CD8-positive, alpha-beta memory T cell (primary cell): ENCODE results near the gene OGFR. TPM values are rescaled to one million over a fixed set of nuclear protein-coding genes. Genes with fewer than 3 reads are reported as not detected.

Experiments
- CTCF ChIA-PET: fragments of 350-600 bp; sonication (Branson Sonifier 250); formaldehyde crosslinking; loops from one replicate; lab custom pipeline; 2021; ENCODE audit warnings: antibody characterized with exemption; lab: Charles Lee
- POLR2A ChIA-PET: fragments of 350-600 bp; sonication (Branson Sonifier 250); formaldehyde crosslinking; loops from one replicate; lab custom pipeline; 2021; ENCODE audit warnings: antibody characterized with exemption; lab: Charles Lee
- DNase-seq, 5 donors: peaks; one replicate each; pipeline versions ENCODE4 v3.0.0 to v3.0.0-alpha.2; 2020 to 2022; ENCODE audit warnings: mixed read lengths in 1 of 5
- H3K27ac ChIP-seq: one replicate; pipeline ENCODE4 v1.7.0; 2013; ENCODE audit warnings: low read depth, mild to moderate bottlenecking, low read length, moderate library complexity
- H3K27me3 ChIP-seq: 2 replicates; pipeline ENCODE4 v1.7.0; 2013; ENCODE audit warnings: low read length, mild to moderate bottlenecking; ENCODE audit not compliant: insufficient read depth, poor library complexity, severe bottlenecking
- H3K36me3 ChIP-seq: 2 replicates; pipeline ENCODE4 v1.7.0; 2013; ENCODE audit warnings: mild to moderate bottlenecking, low read length, moderate library complexity; ENCODE audit not compliant: insufficient read depth
- H3K4me1 ChIP-seq: 2 replicates; pipeline ENCODE4 v1.7.0; 2013; ENCODE audit warnings: mild to moderate bottlenecking, low read length, moderate library complexity; ENCODE audit not compliant: insufficient read depth
- H3K4me3 ChIP-seq: 2 replicates; pipeline ENCODE4 v1.7.0; 2013; ENCODE audit warnings: mild to moderate bottlenecking, low read length
- H3K9me3 ChIP-seq: 2 replicates; pipeline ENCODE4 v1.7.0; 2013; ENCODE audit warnings: mild to moderate bottlenecking, low read length
- H3K27ac Mint-ChIP-seq, 8 donors: one replicate each; pipeline ENCODE4 v1.8.0; 2020 to 2021; ENCODE audit warnings: mixed read lengths in 8 of 8, mild to moderate bottlenecking in 6 of 8, inconsistent platforms in 3 of 8, moderate library complexity in 3 of 8
- H3K27me3 Mint-ChIP-seq, 2 donors: one replicate each; pipeline ENCODE4 v1.8.0; 2020 to 2021; ENCODE audit warnings: mixed read lengths in 2 of 2, mild to moderate bottlenecking in 1 of 2, moderate library complexity in 1 of 2
- H3K36me3 Mint-ChIP-seq, 3 donors: one replicate each; pipeline ENCODE4 v1.8.0; 2020 to 2021; ENCODE audit warnings: mixed read lengths in 3 of 3, inconsistent platforms in 1 of 3, mild to moderate bottlenecking in 1 of 3
- H3K4me1 Mint-ChIP-seq, 3 donors: one replicate each; pipeline ENCODE4 v1.8.0; 2020 to 2021; ENCODE audit warnings: mixed read lengths in 3 of 3, inconsistent platforms in 1 of 3, mild to moderate bottlenecking in 1 of 3
- H3K4me3 Mint-ChIP-seq, 7 donors: one replicate each; pipeline ENCODE4 v1.8.0; 2020 to 2021; ENCODE audit warnings: mixed read lengths in 7 of 7, mild to moderate bottlenecking in 6 of 7, moderate library complexity in 4 of 7, inconsistent platforms in 2 of 7
- H3K9me3 Mint-ChIP-seq, 5 donors: one replicate each; pipeline ENCODE4 v1.8.0; 2020 to 2022; ENCODE audit warnings: mixed read lengths in 5 of 5, mild to moderate bottlenecking in 3 of 5, moderate library complexity in 2 of 5, inconsistent platforms in 1 of 5
- polyA plus RNA-seq: library from polyadenylated mRNA; unstranded; fragments of 300-500 nt; fragmentation: Illumina TruSeq; gene quantifications from one replicate; pipeline ENCODE4 v1.2.3, GENCODE V29; 2021
- total RNA-seq, 2 experiments: library from RNA; stranded (reverse); gene quantifications; one replicate each; pipeline ENCODE4 v1.2.3, GENCODE V29; 2021

The OGFR gene
- total and polyA plus RNA-seq, 3 experiments from 2014 or later: 45.7 to 64.2 (median 47.9) TPM

DNA sequence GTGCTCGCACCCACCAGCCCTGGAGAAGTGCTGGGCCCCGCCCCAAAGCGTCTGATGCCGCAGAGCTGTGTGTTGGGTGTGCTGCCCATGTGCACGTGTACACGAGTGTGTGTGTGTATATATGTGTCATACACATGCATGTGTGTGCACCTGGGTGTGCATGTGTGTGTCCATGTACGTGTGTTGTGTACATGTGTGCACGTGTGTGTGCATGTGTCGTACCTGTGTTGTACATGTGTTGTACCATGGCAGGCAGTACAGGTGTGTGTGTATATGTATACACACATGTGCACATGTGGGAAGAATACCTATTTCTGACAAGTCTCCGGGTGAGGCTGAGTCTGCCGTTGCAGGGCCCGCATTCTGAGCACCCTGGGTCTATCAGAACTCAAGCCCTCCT, 14.6 kb upstream of the OGFR start:
- H3K27me3 ChIP-seq: no peaks in the 10 kb centered on the region
- H3K36me3 ChIP-seq: no peaks in the 10 kb centered on the region
- POLR2A ChIA-PET: interaction anchor here (0.7 kb wide), 1 partner anchor 15 kb away, joined by 5 read pairs; no protein-coding TSS in a partner anchor
- no peaks in the 10 kb centered on the region for H3K9me3 ChIP-seq
- peaks cover 14% of the 10 kb centered on the region for H3K4me1 ChIP-seq
- Mint-ChIP-seq H3K4me3 (no peak overlapping the region), H3K27ac (no peak overlapping the region), H3K36me3 (no peaks in the 10 kb centered on the region), H3K4me1 (peaks cover 14 to 35% (median 17%) of the 10 kb centered on the region in 3 donors), H3K27me3 (no peaks in the 10 kb centered on the region), H3K9me3 (no peaks in the 10 kb centered on the region)
- no peak overlapping the region for H3K27ac ChIP-seq
- CTCF ChIA-PET: interaction anchor here (0.8 to 1.0 kb wide), 2 partner anchors 18 to 124 kb away, joined by 3 to 4 read pairs; no protein-coding TSS in a partner anchor
- no peak for DNase-seq
- H3K4me3 ChIP-seq: no peak overlapping the region

DNA sequence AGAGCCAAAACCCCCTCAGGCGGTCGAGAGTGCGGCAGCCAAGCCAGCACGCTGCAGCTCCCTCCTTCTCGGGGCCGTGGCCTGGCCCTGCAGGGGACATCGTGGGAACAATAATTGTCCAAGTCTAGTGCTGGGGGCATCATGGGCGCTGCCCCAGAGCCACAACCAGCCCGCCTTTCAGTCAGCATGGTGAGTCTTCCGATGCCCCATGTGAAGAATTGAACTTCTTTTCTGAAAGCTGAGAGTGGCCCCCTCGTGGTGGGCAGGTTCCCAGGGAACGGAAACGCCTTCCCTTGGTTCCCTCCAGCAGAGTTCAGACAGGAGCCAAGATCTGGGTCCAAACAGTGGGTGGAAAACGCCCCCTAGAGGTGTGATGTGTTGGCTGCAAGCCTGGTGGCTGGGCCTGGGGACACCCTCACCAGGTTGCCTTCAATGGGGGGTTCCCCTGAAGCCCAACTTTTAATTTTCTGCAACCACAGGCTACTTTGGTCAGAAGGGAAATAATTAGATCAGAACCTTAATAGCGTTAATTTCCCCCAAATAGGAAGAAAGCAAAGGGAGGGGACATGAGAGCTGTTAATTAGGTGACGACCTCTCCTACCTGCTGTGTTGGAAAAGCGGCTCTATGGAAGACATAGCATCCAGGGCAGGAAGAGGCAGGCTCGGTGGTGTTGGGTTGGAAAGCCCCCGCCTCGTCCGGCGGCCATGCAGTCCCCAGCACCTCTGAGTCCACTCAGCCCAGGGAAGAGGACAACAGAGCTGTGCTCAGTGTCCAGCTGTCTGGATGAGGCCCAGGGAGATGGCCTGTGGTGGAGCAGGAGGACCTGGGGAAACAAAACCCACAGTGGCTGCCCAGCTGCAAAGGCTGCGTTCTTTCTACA, 13.1 kb upstream of the OGFR start:
- peak in 4 of 5 donors; percentile 56 to 78 (median 64) for DNase-seq
- ChIA-PET POLR2A (interaction anchor here (1.9 kb wide), 1 partner anchor 51 kb away, joined by 7 read pairs; no protein-coding TSS in a partner anchor), CTCF (interaction anchor here (0.6 to 2.5 kb wide), 18 partner anchors 11 to 292 kb away, joined by 3 to 20 read pairs (median 4); no protein-coding TSS in a partner anchor)
- peaks cover 0 to 2% (median 0%) of the 10 kb centered on the region in 3 donors for H3K36me3 Mint-ChIP-seq
- H3K27me3 Mint-ChIP-seq: no peaks in the 10 kb centered on the region
- H3K9me3 Mint-ChIP-seq: no peaks in the 10 kb centered on the region
- Histone ChIP-seq H3K4me3 (no peak overlapping the region), H3K27me3 (no peaks in the 10 kb centered on the region), H3K27ac (no peak overlapping the region), H3K9me3 (no peaks in the 10 kb centered on the region), H3K4me1 (peaks cover 14% of the 10 kb centered on the region), H3K36me3 (no peaks in the 10 kb centered on the region)
- H3K27ac Mint-ChIP-seq: peak overlapping the region in 7 of 8 donors; percentile 40 to 98 (median 87)
- H3K4me1 Mint-ChIP-seq: peaks cover 19 to 40% (median 20%) of the 10 kb centered on the region in 3 donors
- peak overlapping the region in 6 of 7 donors; percentile 52 to 81 (median 66) for H3K4me3 Mint-ChIP-seq

DNA sequence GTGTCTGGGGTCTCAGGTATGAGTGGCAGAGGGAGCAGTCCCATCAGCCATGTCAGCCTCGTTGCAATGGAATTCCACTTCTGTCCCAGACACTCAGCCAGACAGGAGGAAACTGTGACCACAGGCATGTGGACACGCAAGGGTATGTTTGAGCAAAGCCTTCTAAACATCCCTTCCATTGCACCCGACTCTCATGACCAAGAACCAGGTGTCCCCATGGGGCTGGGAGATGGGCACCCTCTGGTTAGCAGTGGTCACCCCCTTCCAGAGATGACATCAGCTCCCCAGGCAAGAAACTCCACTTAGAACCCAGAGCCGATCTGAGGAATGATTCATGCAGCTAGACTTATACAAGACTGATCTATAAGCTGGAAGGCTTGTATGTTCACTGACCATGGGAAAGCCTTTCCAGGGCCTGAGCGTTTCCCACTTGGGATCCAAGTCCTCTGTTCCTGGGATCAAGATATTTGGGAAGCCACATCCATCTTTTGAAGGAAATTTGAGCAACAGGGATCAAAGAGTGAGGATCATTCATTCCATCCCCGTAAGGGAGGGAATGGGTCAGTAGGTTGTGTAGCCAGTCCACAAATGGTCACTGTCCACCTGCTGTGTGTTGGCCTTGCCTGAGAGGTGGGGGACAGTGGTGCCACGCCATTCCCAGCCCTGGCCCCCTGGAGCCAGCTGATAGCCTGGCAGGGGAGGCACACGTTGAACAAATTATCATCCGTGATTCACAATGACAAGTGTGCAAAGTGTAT, 12.3 kb upstream of the OGFR start:
- Mint-ChIP-seq H3K4me3 (peak overlapping the region in 5 of 7 donors; percentile 25 to 60 (median 37)), H3K36me3 (peaks cover 0 to 2% (median 0%) of the 10 kb centered on the region in 3 donors), H3K27me3 (no peaks in the 10 kb centered on the region), H3K4me1 (peaks cover 19 to 45% (median 23%) of the 10 kb centered on the region in 3 donors), H3K27ac (peak overlapping the region; percentile 62 to 98 (median 89)), H3K9me3 (no peaks in the 10 kb centered on the region)
- Histone ChIP-seq H3K27me3 (no peaks in the 10 kb centered on the region), H3K36me3 (no peaks in the 10 kb centered on the region), H3K9me3 (no peaks in the 10 kb centered on the region), H3K27ac (no peak overlapping the region), H3K4me3 (no peak overlapping the region), H3K4me1 (peaks cover 20% of the 10 kb centered on the region)
- ChIA-PET CTCF (interaction anchor here (0.8 to 2.5 kb wide), 13 partner anchors 10 to 293 kb away, joined by 3 to 20 read pairs (median 5); no protein-coding TSS in a partner anchor), POLR2A (interaction anchor here (1.9 kb wide), 1 partner anchor 51 kb away, joined by 7 read pairs; no protein-coding TSS in a partner anchor)
- no peak for DNase-seq

DNA sequence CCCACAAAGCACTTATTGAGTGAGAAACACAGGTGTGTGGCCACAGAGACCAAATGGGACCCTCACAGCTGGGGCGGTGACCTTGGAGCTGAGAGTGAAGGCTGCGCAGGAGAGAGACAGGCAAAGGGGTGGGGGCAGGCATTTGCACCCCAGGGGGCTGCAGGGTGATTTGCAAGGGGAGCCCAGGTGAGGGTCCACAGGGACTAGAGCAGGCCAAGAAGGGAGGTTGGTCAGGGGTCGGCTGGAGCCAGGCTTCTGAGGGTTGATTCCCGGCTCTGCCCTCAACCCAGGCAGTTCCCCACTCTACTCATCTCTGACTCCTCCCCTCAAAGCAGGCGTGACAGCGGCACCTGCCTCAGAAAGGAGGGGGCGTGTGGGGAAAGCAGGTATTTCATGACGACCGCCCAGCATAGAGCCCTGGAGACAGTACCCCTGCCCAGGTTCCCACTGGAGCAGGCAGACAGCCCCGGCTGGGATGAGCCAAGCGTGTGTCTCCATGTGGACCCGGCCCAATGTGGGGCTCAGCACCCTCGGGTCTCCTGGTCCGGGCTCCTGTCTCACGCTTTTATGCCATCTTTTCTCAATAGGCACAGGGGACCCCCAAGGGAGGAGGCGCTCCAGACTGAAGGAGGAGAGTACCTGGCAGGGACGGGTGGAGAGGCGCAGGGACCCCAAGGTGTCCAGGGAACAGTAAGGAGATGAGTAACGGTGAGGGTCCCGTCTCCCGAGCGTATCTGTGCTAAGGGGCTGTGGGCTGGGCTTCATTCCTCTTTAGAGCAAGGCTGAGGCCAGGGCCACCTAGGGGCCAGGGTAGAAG, 11.5 kb upstream of the OGFR start:
- H3K9me3 Mint-ChIP-seq: no peaks in the 10 kb centered on the region
- no peaks in the 10 kb centered on the region for H3K9me3 ChIP-seq
- H3K27ac ChIP-seq: peak overlapping the region; percentile 94
- peak overlapping the region; percentile 85 to 99 (median 94) for H3K27ac Mint-ChIP-seq
- no peaks in the 10 kb centered on the region for H3K27me3 ChIP-seq
- CTCF ChIA-PET: interaction anchor here (1.1 to 2.5 kb wide), 15 partner anchors 9 to 294 kb away, joined by 3 to 20 read pairs (median 5); partner anchors contain the start of gene OGFR
- H3K4me3 ChIP-seq: peak overlapping the region; percentile 76
- H3K4me3 Mint-ChIP-seq: peak overlapping the region; percentile 76 to 96 (median 86)
- POLR2A ChIA-PET: interaction anchor here (0.7 to 3.3 kb wide), 10 partner anchors 11 to 151 kb away, joined by 4 to 48 read pairs (median 10); partner anchors contain the start of genes GID8, OGFR, SLCO4A1 and TCFL5
- peaks cover 22% of the 10 kb centered on the region for H3K4me1 ChIP-seq
- peaks cover 20 to 53% (median 30%) of the 10 kb centered on the region in 3 donors for H3K4me1 Mint-ChIP-seq
- H3K27me3 Mint-ChIP-seq: no peaks in the 10 kb centered on the region
- DNase-seq: peak in 2 of 5 donors; percentile 30 to 50
- H3K36me3 ChIP-seq: no peaks in the 10 kb centered on the region
- peaks cover 0 to 8% (median 0%) of the 10 kb centered on the region in 3 donors for H3K36me3 Mint-ChIP-seq

GRCh38 chr20:62793757-62794006, 11.0 kb upstream of the OGFR start:
- H3K4me1 ChIP-seq: peaks cover 22% of the 10 kb centered on the region
- H3K27me3 Mint-ChIP-seq: no peaks in the 10 kb centered on the region
- H3K4me1 Mint-ChIP-seq: peaks cover 25 to 57% (median 33%) of the 10 kb centered on the region in 3 donors
- H3K4me3 ChIP-seq: peak overlapping the region; percentile 76
- peak overlapping the region; percentile 85 to 99 (median 94) for H3K27ac Mint-ChIP-seq
- CTCF ChIA-PET: interaction anchor here (1.1 to 4.5 kb wide), 7 partner anchors 11 to 294 kb away, joined by 3 to 31 read pairs (median 4); partner anchors contain the start of gene OGFR
- no peak for DNase-seq
- H3K9me3 Mint-ChIP-seq: no peaks in the 10 kb centered on the region
- H3K4me3 Mint-ChIP-seq: peak overlapping the region; percentile 76 to 96 (median 86)
- H3K9me3 ChIP-seq: no peaks in the 10 kb centered on the region
- H3K27me3 ChIP-seq: no peaks in the 10 kb centered on the region
- POLR2A ChIA-PET: interaction anchor here (0.7 to 3.3 kb wide), 10 partner anchors 11 to 727 kb away, joined by 4 to 48 read pairs (median 10); partner anchors contain the start of genes GID8, OGFR, PPDPF and SLCO4A1
- H3K27ac ChIP-seq: peak overlapping the region; percentile 94
- peaks cover 3% of the 10 kb centered on the region for H3K36me3 ChIP-seq
- peaks cover 0 to 13% (median 0%) of the 10 kb centered on the region in 3 donors for H3K36me3 Mint-ChIP-seq

- Histone ChIP-seq H3K36me3 (peaks cover 7% of the 10 kb centered on the region), H3K9me3 (no peaks in the 10 kb centered on the region), H3K27me3 (no peaks in the 10 kb centered on the region), H3K4me3 (peak overlapping the region; percentile 89), H3K27ac (peak overlapping the region; percentile 94), H3K4me1 (peaks cover 22% of the 10 kb centered on the region)
- H3K36me3 Mint-ChIP-seq: peaks cover 0 to 18% (median 0%) of the 10 kb centered on the region in 3 donors
- DNase-seq: peak; percentile 90 to 96 (median 95)
- peak overlapping the region; percentile 78 to 96 (median 86) for H3K4me3 Mint-ChIP-seq
- POLR2A ChIA-PET: interaction anchor here (0.7 to 3.3 kb wide), 15 partner anchors 10 to 727 kb away, joined by 3 to 48 read pairs (median 7); partner anchors contain the start of genes GID8, OGFR, PPDPF and SLCO4A1
- no peaks in the 10 kb centered on the region for H3K9me3 Mint-ChIP-seq
- CTCF ChIA-PET: interaction anchor here (1.0 to 4.5 kb wide), 8 partner anchors 10 to 294 kb away, joined by 3 to 31 read pairs (median 4); partner anchors contain the start of gene OGFR
- no peaks in the 10 kb centered on the region for H3K27me3 Mint-ChIP-seq
- H3K27ac Mint-ChIP-seq: peak overlapping the region; percentile 93 to 99 (median 96)
- peaks cover 25 to 57% (median 33%) of the 10 kb centered on the region in 3 donors for H3K4me1 Mint-ChIP-seq
These were observed 10.5 kb upstream of the OGFR start for GRCh38 chr20:62794007-62794724.
